Naive thymus-derived CD4-positive, alpha-beta T cell (primary cell): Measurements from ENCODE around the gene IRGQ. TPM values are rescaled to one million over a fixed set of nuclear protein-coding genes. Genes with fewer than 3 reads are reported as not detected.

Experiments
- ATAC-seq: fragments of 150-1000 bp; cut with Tn5 transposase; 2 replicates; pipeline ENCODE4 v1.10.0; 2021; ENCODE audit warnings: mild to moderate bottlenecking, moderate library complexity
- CTCF ChIA-PET: fragments of 350-600 bp; sonication (Branson Sonifier 250); formaldehyde crosslinking; loops from one replicate; lab custom pipeline; 2021; ENCODE audit warnings: antibody characterized with exemption; lab: Charles Lee
- POLR2A ChIA-PET: fragments of 350-600 bp; sonication (Branson Sonifier 250); formaldehyde crosslinking; loops from one replicate; lab custom pipeline; 2021; ENCODE audit warnings: antibody characterized with exemption, inconsistent platforms; lab: Charles Lee
- DNase-seq, 9 donors: peaks; one replicate each; pipeline versions ENCODE4 v3.0.0 to v3.0.0-alpha.2; 2020 to 2022; ENCODE audit warnings: mixed read lengths in 1 of 9
- H3K27ac ChIP-seq: one replicate; pipeline ENCODE4 v1.7.0; 2013; ENCODE audit warnings: mild to moderate bottlenecking, low read depth, low read length, moderate library complexity
- H3K27me3 ChIP-seq, 2 donors: one replicate each; pipeline ENCODE4 v1.7.0; 2013; ENCODE audit warnings: low read length in 2 of 2, mild to moderate bottlenecking in 2 of 2, moderate library complexity in 2 of 2; ENCODE audit not compliant: control insufficient read depth in 2 of 2, insufficient read depth in 2 of 2
- H3K36me3 ChIP-seq, 3 experiments: 1 replicate in 2 of 3; 2 replicates in 1 of 3; pipeline ENCODE4 v1.7.0; 2013; ENCODE audit warnings: low read length in 3 of 3, mild to moderate bottlenecking in 3 of 3, moderate library complexity in 1 of 3; ENCODE audit not compliant: insufficient read depth in 3 of 3, control insufficient read depth in 2 of 3
- H3K4me1 ChIP-seq, 2 donors: one replicate each; pipeline ENCODE4 v1.7.0; 2013; ENCODE audit warnings: low read length in 2 of 2, mild to moderate bottlenecking in 2 of 2, moderate library complexity in 1 of 2; ENCODE audit not compliant: control insufficient read depth in 2 of 2, insufficient read depth in 2 of 2
- H3K4me3 ChIP-seq: 2 replicates; pipeline ENCODE4 v1.7.0; 2013; ENCODE audit warnings: mild to moderate bottlenecking, low read length
- H3K9me3 ChIP-seq, 3 experiments: 1 replicate in 2 of 3; 2 replicates in 1 of 3; pipeline ENCODE4 v1.7.0; 2013; ENCODE audit warnings: low read length in 3 of 3; ENCODE audit not compliant: control insufficient read depth in 2 of 3
- H3K27ac Mint-ChIP-seq, 9 donors: one replicate each; pipeline ENCODE4 v1.8.0; 2020 to 2022; ENCODE audit warnings: mixed read lengths in 9 of 9, mild to moderate bottlenecking in 8 of 9, moderate library complexity in 5 of 9, inconsistent platforms in 2 of 9
- H3K27me3 Mint-ChIP-seq, 5 donors: one replicate each; pipeline ENCODE4 v1.8.0; 2021 to 2022; ENCODE audit warnings: mixed read lengths in 5 of 5, mild to moderate bottlenecking in 1 of 5
- H3K36me3 Mint-ChIP-seq, 5 donors: one replicate each; pipeline ENCODE4 v1.8.0; 2020 to 2022; ENCODE audit warnings: mixed read lengths in 5 of 5, mild to moderate bottlenecking in 3 of 5, inconsistent platforms in 1 of 5
- H3K4me1 Mint-ChIP-seq, 7 donors: one replicate each; pipeline ENCODE4 v1.8.0; 2020 to 2022; ENCODE audit warnings: mixed read lengths in 7 of 7, mild to moderate bottlenecking in 3 of 7, inconsistent platforms in 1 of 7
- H3K4me3 Mint-ChIP-seq, 10 donors: one replicate each; pipeline ENCODE4 v1.8.0; 2020 to 2022; ENCODE audit warnings: mild to moderate bottlenecking in 10 of 10, mixed read lengths in 10 of 10, moderate library complexity in 6 of 10, inconsistent platforms in 2 of 10
- H3K9me3 Mint-ChIP-seq, 11 donors: one replicate each; pipeline ENCODE4 v1.8.0; 2020 to 2022; ENCODE audit warnings: mixed read lengths in 11 of 11, mild to moderate bottlenecking in 4 of 11, inconsistent platforms in 1 of 11, moderate library complexity in 1 of 11
- intact Hi-C, 2 donors: fragments of 100-400 bp; cut with micrococcal nuclease; formaldehyde crosslinking; loops; one replicate each; pipeline ENCODE4 v1.15.1; 2023
- polyA plus RNA-seq, 2 donors: library from polyadenylated mRNA; unstranded; fragments of 300-500 nt; fragmentation: Illumina TruSeq; gene quantifications; one replicate each; pipeline ENCODE4 v1.2.3, GENCODE V29; 2021
- total RNA-seq, 6 experiments: library from RNA in 5 of 6; stranded (reverse) in 5 of 6; gene quantifications; 1 replicate in 5 of 6; 2 replicates in 1 of 6; pipeline ENCODE4 v1.2.3 and lab custom pipeline; 2021 to 2026

The IRGQ gene, protein sequence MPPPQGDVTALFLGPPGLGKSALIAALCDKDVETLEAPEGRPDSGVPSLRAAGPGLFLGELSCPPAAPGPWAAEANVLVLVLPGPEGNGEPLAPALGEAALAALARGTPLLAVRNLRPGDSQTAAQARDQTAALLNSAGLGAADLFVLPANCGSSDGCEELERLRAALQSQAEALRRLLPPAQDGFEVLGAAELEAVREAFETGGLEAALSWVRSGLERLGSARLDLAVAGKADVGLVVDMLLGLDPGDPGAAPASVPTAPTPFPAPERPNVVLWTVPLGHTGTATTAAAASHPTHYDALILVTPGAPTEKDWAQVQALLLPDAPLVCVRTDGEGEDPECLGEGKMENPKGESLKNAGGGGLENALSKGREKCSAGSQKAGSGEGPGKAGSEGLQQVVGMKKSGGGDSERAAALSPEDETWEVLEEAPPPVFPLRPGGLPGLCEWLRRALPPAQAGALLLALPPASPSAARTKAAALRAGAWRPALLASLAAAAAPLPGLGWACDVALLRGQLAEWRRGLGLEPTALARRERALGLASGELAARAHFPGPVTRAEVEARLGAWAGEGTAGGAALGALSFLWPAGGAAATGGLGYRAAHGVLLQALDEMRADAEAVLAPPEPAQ
- total RNA-seq, result 10 to 100 TPM; 13.5 to 43.8 (median 18.9) TPM
- 1 to 10 TPM in 1 of 2 donors, under 1 TPM in 1; 0.32 to 1.1 TPM for polyA plus RNA-seq
- 154 reads per million, percentile 90 among the genes with 10 or more reads in this experiment for total RNA-seq (lab: John Stamatoyannopoulos, UW)

GRCh38 chr19:43595999-43596841 is at the start of gene IRGQ, which contains the start of gene ZNF576:
Gene IRGQ, minus strand, starts transcription at chr19:43596134. Its CDS starts 796 bp downstream, at chr19:43595338.
Gene ZNF576, plus strand, starts transcription at chr19:43596595. Its CDS starts 514 bp downstream, at chr19:43597109.
- Histone ChIP-seq H3K27me3 (no peaks in the 10 kb centered on the region), H3K4me3 (peak within 1 kb of the TSS; percentile 81), H3K9me3 (no peaks in the 10 kb centered on the region), H3K27ac (peak within 1 kb of the TSS; percentile 95), H3K36me3 (peaks cover 4 to 47% (median 6%) of the 10 kb centered on the region in 3 experiments), H3K4me1 (peaks cover 16 to 28% of the 10 kb centered on the region in 2 donors)
- H3K36me3 Mint-ChIP-seq, result peaks cover 0 to 14% (median 4%) of the 10 kb centered on the region in 5 donors
- peak; percentile 88 for ATAC-seq
- POLR2A ChIA-PET, result interaction anchor here (0.6 to 5.0 kb wide), 15 partner anchors 10 to 157 kb away, joined by 3 to 51 read pairs (median 5); partner anchors contain the start of genes PHLDB3, PINLYP, XRCC1 and ZNF575
- H3K27ac Mint-ChIP-seq, result peak within 1 kb of the TSS; percentile 98 to 100 (median 100)
- CTCF ChIA-PET, result interaction anchor here (0.6 to 5.5 kb wide), 9 partner anchors 12 to 214 kb away, joined by 3 to 122 read pairs (median 5); partner anchors contain the start of genes PINLYP and XRCC1
- H3K4me1 Mint-ChIP-seq, result peaks cover 27 to 47% (median 37%) of the 10 kb centered on the region in 7 donors
- intact Hi-C loops, result loop anchor here (1.0 to 5.0 kb wide), 17 partner anchors 16 to 339 kb away; partner anchors contain the start of genes PINLYP (in 2 of the 2), SMG9 (in 2 of the 2), XRCC1 (in 2 of the 2) and ZNF428 (in 2 of the 2)
- peak within 1 kb of the TSS; percentile 84 to 98 (median 95) for H3K4me3 Mint-ChIP-seq
- H3K9me3 Mint-ChIP-seq, result peaks cover 0 to 5% (median 0%) of the 10 kb centered on the region in 11 donors
- DNase-seq, result peak; percentile 98 to 100 (median 99)
- H3K27me3 Mint-ChIP-seq, result peaks cover 0 to 4% (median 0%) of the 10 kb centered on the region in 5 donors

DNA sequence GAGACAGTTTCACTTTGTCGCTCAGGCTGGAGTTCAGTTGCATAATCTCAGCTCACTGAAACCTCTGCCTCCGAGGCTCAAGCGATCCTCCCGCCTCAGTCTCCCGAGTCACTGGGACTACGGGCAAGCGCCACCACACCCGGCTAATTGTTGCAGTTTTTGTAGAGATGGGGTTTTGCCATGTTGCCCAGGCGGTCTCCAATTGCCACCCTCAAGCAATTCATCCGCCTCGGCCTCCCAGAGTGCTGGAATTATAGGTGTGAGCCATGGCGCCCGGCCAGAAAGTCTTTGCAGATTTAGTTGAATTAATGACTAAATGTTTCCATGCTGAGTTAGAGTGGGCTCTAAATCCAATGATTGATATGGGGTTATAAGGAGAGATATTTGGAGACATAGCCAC is 48.2 kb upstream of the IRGQ start:
- Mint-ChIP-seq H3K4me1 (peaks cover 6 to 17% (median 8%) of the 10 kb centered on the region in 7 donors), H3K27me3 (peaks cover under 1 to 20% (median 8%) of the 10 kb centered on the region in 5 donors), H3K9me3 (peaks cover 0 to 4% (median 0%) of the 10 kb centered on the region in 11 donors), H3K4me3 (no peak overlapping the region), H3K36me3 (peaks cover 0 to 20% (median 10%) of the 10 kb centered on the region in 5 donors), H3K27ac (no peak overlapping the region)
- intact Hi-C loops, result no loop called here
- CTCF ChIA-PET, result no interaction called here
- POLR2A ChIA-PET, result no interaction called here
- H3K4me1 ChIP-seq, result peaks cover 0 to 6% of the 10 kb centered on the region in 2 donors
- H3K36me3 ChIP-seq, result no peaks in the 10 kb centered on the region
- no peaks in the 10 kb centered on the region for H3K9me3 ChIP-seq
- H3K27me3 ChIP-seq, result no peaks in the 10 kb centered on the region
- DNase-seq (no peak), ATAC-seq (no peak)
- no peak overlapping the region for H3K27ac ChIP-seq
- H3K4me3 ChIP-seq, result no peak overlapping the region

- DNase-seq (no peak), ATAC-seq (no peak)
- Histone ChIP-seq H3K27me3 (peaks cover 4 to 8% of the 10 kb centered on the region in 2 donors), H3K27ac (no peak overlapping the region), H3K9me3 (no peaks in the 10 kb centered on the region), H3K4me3 (no peak overlapping the region), H3K36me3 (no peaks in the 10 kb centered on the region), H3K4me1 (peaks cover 0 to 6% of the 10 kb centered on the region in 2 donors)
- Mint-ChIP-seq H3K27me3 (peaks cover 5 to 29% (median 16%) of the 10 kb centered on the region in 5 donors), H3K4me3 (no peak overlapping the region), H3K4me1 (peaks cover 12 to 24% (median 14%) of the 10 kb centered on the region in 7 donors), H3K9me3 (peaks cover 0 to 4% (median 0%) of the 10 kb centered on the region in 11 donors), H3K36me3 (peaks cover 0 to 15% (median 10%) of the 10 kb centered on the region in 5 donors), H3K27ac (no peak overlapping the region)
- intact Hi-C loops, result no loop called here
- CTCF ChIA-PET, result no interaction called here
- POLR2A ChIA-PET, result no interaction called here
Observed at GRCh38 chr19:43643326-43643725, 47.4 kb upstream of the IRGQ start.

DNA sequence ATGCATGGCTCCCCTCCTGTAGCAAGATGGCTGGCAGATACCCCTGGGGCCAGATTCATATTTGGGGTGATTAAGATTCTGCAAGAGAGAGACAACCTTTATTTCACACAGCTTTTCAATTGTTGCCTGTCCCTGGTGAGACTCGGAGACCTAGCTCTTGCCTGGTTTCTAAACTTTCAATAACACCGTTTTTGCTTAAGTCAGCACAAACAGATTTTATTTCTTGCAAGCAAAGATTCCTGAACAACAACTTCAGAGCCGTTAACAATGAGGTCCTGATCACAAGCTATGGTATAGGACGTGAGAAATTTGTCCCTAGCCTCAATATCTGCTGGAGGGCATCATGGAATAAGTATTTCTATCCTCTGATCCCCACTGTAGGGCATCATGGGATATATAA is 46.6 kb upstream of the IRGQ start:
- intact Hi-C loops, result no loop called here
- H3K27ac ChIP-seq, result no peak overlapping the region
- Mint-ChIP-seq H3K4me1 (peaks cover 12 to 28% (median 15%) of the 10 kb centered on the region in 7 donors), H3K27ac (no peak overlapping the region), H3K27me3 (peaks cover 9 to 36% (median 23%) of the 10 kb centered on the region in 5 donors), H3K4me3 (peak overlapping the region in 1 of 10 donors; percentile 48), H3K36me3 (peaks cover 0 to 10% (median 5%) of the 10 kb centered on the region in 5 donors), H3K9me3 (peaks cover 0 to 4% (median 0%) of the 10 kb centered on the region in 11 donors)
- no peaks in the 10 kb centered on the region for H3K9me3 ChIP-seq
- no peak for DNase-seq
- no peak for ATAC-seq
- CTCF ChIA-PET, result interaction anchor here (1.6 kb wide), 1 partner anchor 13 kb away, joined by 3 read pairs; no protein-coding TSS in a partner anchor
- H3K4me1 ChIP-seq, result peaks cover 0 to 6% of the 10 kb centered on the region in 2 donors
- peaks cover 4 to 8% of the 10 kb centered on the region in 2 donors for H3K27me3 ChIP-seq
- no peak overlapping the region for H3K4me3 ChIP-seq
- no peaks in the 10 kb centered on the region for H3K36me3 ChIP-seq
- POLR2A ChIA-PET, result interaction anchor here (0.6 to 0.7 kb wide), 3 partner anchors 68 to 210 kb away, joined by 3 to 7 read pairs (median 3); partner anchors contain the start of gene XRCC1

GRCh38 chr19:43641333-43641732 is 45.4 kb upstream of the IRGQ start:
- ATAC-seq, result no peak
- Mint-ChIP-seq H3K27me3 (peaks cover 13 to 44% (median 30%) of the 10 kb centered on the region in 5 donors), H3K4me3 (peak overlapping the region; percentile 44 to 89 (median 66)), H3K9me3 (peaks cover 0 to 2% (median 0%) of the 10 kb centered on the region in 11 donors), H3K36me3 (peaks cover 0 to 3% (median 3%) of the 10 kb centered on the region in 5 donors), H3K27ac (peak overlapping the region in 5 of 9 donors; percentile 10 to 56 (median 29)), H3K4me1 (peaks cover 12 to 28% (median 15%) of the 10 kb centered on the region in 7 donors)
- H3K4me3 ChIP-seq, result no peak overlapping the region
- CTCF ChIA-PET, result interaction anchor here (0.8 to 1.6 kb wide), 2 partner anchors 12 to 86 kb away, joined by 3 to 4 read pairs; no protein-coding TSS in a partner anchor
- no peak overlapping the region for H3K27ac ChIP-seq
- H3K9me3 ChIP-seq, result no peaks in the 10 kb centered on the region
- DNase-seq, result no peak
- peaks cover 4 to 8% of the 10 kb centered on the region in 2 donors for H3K27me3 ChIP-seq
- H3K4me1 ChIP-seq, result peaks cover 0 to 6% of the 10 kb centered on the region in 2 donors
- intact Hi-C loops, result no loop called here
- no peaks in the 10 kb centered on the region for H3K36me3 ChIP-seq
- POLR2A ChIA-PET, result interaction anchor here (0.5 to 0.7 kb wide), 2 partner anchors 28 to 116 kb away, joined by 3 read pairs; no protein-coding TSS in a partner anchor
